IMR-90 (cell line): Measurements from ENCODE around the gene PSMG3. TPM values are rescaled to one million over a fixed set of nuclear protein-coding genes. Genes with fewer than 3 reads are reported as not detected.

ENCODE experiments used
- ATAC-seq: fragments of 200-7000 bp; cut with Tn5 transposase; 2 replicates; pipeline ENCODE4 v1.9.1; 2020; ENCODE audit warnings: low read depth, mild to moderate bottlenecking, moderate library complexity
- BruUV-seq: library from RNA; stranded (reverse); fragments of 400-500 nt; replicated peaks from 2 replicates; lab custom pipeline; 2021; lab: Mats Ljungman, UMichigan
- CTCF ChIA-PET: fragments of 300-600 bp; formaldehyde crosslinking; extraction: SDS; loops from one replicate; lab custom pipeline; 2021; ENCODE audit warnings: antibody characterized with exemption; lab: Yijun Ruan, JAX
- POLR2A ChIA-PET: fragments of 300-600 bp; sonication (Branson Sonifier 250); formaldehyde crosslinking; loops from one replicate; lab custom pipeline; 2022; ENCODE audit warnings: antibody characterized with exemption; ENCODE audit not compliant: unreplicated experiment; lab: Charles Lee
- DNase-seq: peaks from one replicate; pipeline ENCODE4 v3.0.0; 2013
- H2AFZ ChIP-seq: replicated peaks from 2 replicates; pipeline ENCODE3; 2013; ENCODE audit warnings: low read length, mild to moderate bottlenecking; ENCODE audit not compliant: poor library complexity
- H2AK5ac ChIP-seq: 2 replicates; pipeline ENCODE4 v1.6.1; 2013; ENCODE audit warnings: low read depth, low read length, inconsistent platforms
- H2AK9ac ChIP-seq: replicated peaks from 2 replicates; pipeline ENCODE3; 2013; ENCODE audit warnings: mild to moderate bottlenecking, low read depth, low read length, moderate library complexity; ENCODE audit not compliant: poor library complexity
- H2BK120ac ChIP-seq: 2 replicates; pipeline ENCODE4 v1.6.1; 2013; ENCODE audit warnings: low read depth, low read length, inconsistent platforms
- H2BK15ac ChIP-seq: 3 replicates; pipeline ENCODE4 v1.6.1; 2013; ENCODE audit warnings: low read depth, low read length, inconsistent platforms
- H2BK20ac ChIP-seq: 2 replicates; pipeline ENCODE4 v1.6.1; 2013; ENCODE audit warnings: low read depth, mild to moderate bottlenecking, inconsistent platforms, low read length, moderate library complexity
- H2BK5ac ChIP-seq: 2 replicates; pipeline ENCODE4 v1.6.1; 2013; ENCODE audit warnings: mild to moderate bottlenecking, low read depth, low read length, inconsistent platforms; ENCODE audit not compliant: poor library complexity, severe bottlenecking
- H3K14ac ChIP-seq: replicated peaks from 2 replicates; pipeline ENCODE4 v1.6.1; 2013; ENCODE audit warnings: low read depth, low read length, inconsistent platforms
- H3K18ac ChIP-seq: 2 replicates; pipeline ENCODE4 v1.6.1; 2013; ENCODE audit warnings: low read depth, low read length, control low read depth
- H3K23ac ChIP-seq: 2 replicates; pipeline ENCODE4 v1.6.1; 2013; ENCODE audit warnings: low read depth, low read length, inconsistent platforms
- H3K27ac ChIP-seq: 2 replicates; pipeline ENCODE4 v1.5.1; 2013; ENCODE audit warnings: mild to moderate bottlenecking, control low read depth, low read length; ENCODE audit not compliant: insufficient read depth
- H3K27me3 ChIP-seq: 2 replicates; pipeline ENCODE4 v1.6.1; 2013; ENCODE audit warnings: low read length; ENCODE audit not compliant: control insufficient read depth, insufficient read depth
- H3K36me3 ChIP-seq: 2 replicates; pipeline ENCODE4 v1.6.1; 2013; ENCODE audit warnings: low read length, mixed read lengths; ENCODE audit not compliant: control insufficient read depth, insufficient read depth
- H3K4ac ChIP-seq: 2 replicates; pipeline ENCODE4 v1.6.1; 2013; ENCODE audit warnings: low read depth, low read length, inconsistent platforms
- H3K4me1 ChIP-seq: 2 replicates; pipeline ENCODE4 v1.6.1; 2013; ENCODE audit warnings: low read length, mixed read lengths; ENCODE audit not compliant: control insufficient read depth, insufficient read depth
- H3K4me2 ChIP-seq: 2 replicates; pipeline ENCODE4 v1.6.1; 2013; ENCODE audit warnings: low read depth, mild to moderate bottlenecking, control low read depth, low read length, moderate library complexity
- H3K4me3 ChIP-seq: 2 replicates; pipeline ENCODE4 v1.5.1; 2013; ENCODE audit warnings: low read depth, mild to moderate bottlenecking, control low read depth, low read length, moderate library complexity; ENCODE audit not compliant: insufficient read depth
- H3K56ac ChIP-seq: 2 replicates; pipeline ENCODE4 v1.6.1; 2013; ENCODE audit warnings: low read length, inconsistent platforms; ENCODE audit not compliant: insufficient read depth; ENCODE audit errors: extremely low read depth
- H3K79me1 ChIP-seq, 2 experiments: 2 replicates each; pipeline ENCODE4 v1.6.1; 2013; ENCODE audit warnings: low read length in 2 of 2, inconsistent platforms in 1 of 2, low read depth in 1 of 2
- H3K9ac ChIP-seq: 2 replicates; pipeline ENCODE4 v1.6.1; 2013; ENCODE audit warnings: low read depth, low read length, control low read depth
- H3K9me1 ChIP-seq: 2 replicates; pipeline ENCODE4 v1.6.1; 2013; ENCODE audit warnings: low read length, inconsistent platforms; ENCODE audit not compliant: insufficient read depth
- H3K9me3 ChIP-seq: 2 replicates; pipeline ENCODE4 v1.6.1; 2013; ENCODE audit warnings: low read length; ENCODE audit not compliant: control insufficient read depth, insufficient read depth
- H4K20me1 ChIP-seq: 2 replicates; pipeline ENCODE4 v1.6.1; 2013; ENCODE audit warnings: low read length, inconsistent platforms; ENCODE audit not compliant: insufficient read depth
- H4K5ac ChIP-seq: 2 replicates; pipeline ENCODE4 v1.6.1; 2013; ENCODE audit warnings: mild to moderate bottlenecking, low read depth, low read length, control low read depth
- H4K8ac ChIP-seq, 2 experiments: 2 replicates each; pipeline ENCODE4 v1.6.1; 2013; ENCODE audit warnings: low read depth in 2 of 2, low read length in 2 of 2, control low read depth in 1 of 2, inconsistent platforms in 1 of 2
- H4K91ac ChIP-seq: 2 replicates; pipeline ENCODE4 v1.6.1; 2013; ENCODE audit warnings: low read depth, low read length, inconsistent platforms; ENCODE audit not compliant: insufficient read depth
- CEBPB ChIP-seq: IDR thresholded peaks from 2 replicates; pipeline ENCODE4 v1.6.1; 2012; ENCODE audit warnings: low read depth, low read length, improper control_type of control experiment
- CHD1 ChIP-seq: IDR thresholded peaks from 2 replicates; pipeline ENCODE4 v1.6.1; 2012; ENCODE audit warnings: low read depth, low read length, improper control_type of control experiment
- CTCF ChIP-seq: conservative IDR thresholded peaks from 2 replicates; pipeline ENCODE4 v1.5.1; 2012; ENCODE audit warnings: mild to moderate bottlenecking, low read depth, low read length, improper control_type of control experiment
- ELK1 ChIP-seq: fragments of 150-350 bp; IDR thresholded peaks from 2 replicates; pipeline ENCODE4 v1.6.1; 2016; ENCODE audit warnings: low read depth, mild to moderate bottlenecking, low read length, moderate library complexity, borderline replicate concordance
- MAZ ChIP-seq: IDR thresholded peaks from 2 replicates; pipeline ENCODE4 v1.6.1; 2012; ENCODE audit warnings: low read depth, mild to moderate bottlenecking, low read length, improper control_type of control experiment, moderate library complexity, borderline replicate concordance
- MXI1 ChIP-seq: IDR thresholded peaks from 2 replicates; pipeline ENCODE4 v1.6.1; 2012; ENCODE audit warnings: low read depth, mild to moderate bottlenecking, low read length, moderate library complexity, borderline replicate concordance
- POLR2A ChIP-seq: IDR thresholded peaks from 2 replicates; pipeline ENCODE4 v1.6.1; 2012; ENCODE audit warnings: mild to moderate bottlenecking, low read depth, low read length
- RAD21 ChIP-seq: IDR thresholded peaks from 2 replicates; pipeline ENCODE4 v1.6.1; 2012; ENCODE audit warnings: low read length, improper control_type of control experiment
- RCOR1 ChIP-seq: IDR thresholded peaks from 2 replicates; pipeline ENCODE4 v1.6.1; 2012; ENCODE audit warnings: mild to moderate bottlenecking, low read length, improper control_type of control experiment; ENCODE audit not compliant: insufficient replicate concordance
- RFX5 ChIP-seq: IDR thresholded peaks from 2 replicates; pipeline ENCODE4 v1.8.0; 2012; ENCODE audit warnings: low read depth, mild to moderate bottlenecking, low read length, moderate library complexity
- SMC3 ChIP-seq: fragments of 150-350 bp; IDR thresholded peaks from 2 replicates; pipeline ENCODE4 v1.6.1; 2016; ENCODE audit warnings: low read depth, mild to moderate bottlenecking, antibody characterized with exemption, low read length, moderate library complexity
- WGBS, 2 experiments: methylation state at CpG; one replicate each; pipeline versions ENCODE4 v1.1.5 to v1.1.7; 2013; ENCODE audit warnings: missing lambda C conversion rate in 2 of 2; ENCODE audit not compliant: insufficient read length in 1 of 2; ENCODE audit errors: extremely low coverage in 2 of 2; 5-methylcytosine and 5-hydroxymethylcytosine counted together
- dilution Hi-C: fragments of 300-500 bp; cut with HindIII; formaldehyde crosslinking; loops from one replicate; pipeline ENCODE4 v1.14.3; 2018; ENCODE audit warnings: low sequenced_read_pairs; ENCODE audit not compliant: unreplicated experiment
- in situ Hi-C: fragments of 300-500 bp; cut with MboI; formaldehyde crosslinking; loops from 3 replicates; pipeline ENCODE4 v1.14.3; 2019; ENCODE audit warnings: low sequenced_read_pairs, inconsistent platforms, mixed read lengths
- intact Hi-C: fragments of 100-400 bp; cut with micrococcal nuclease; formaldehyde crosslinking; loops from 2 replicates; pipeline ENCODE4 v1.10.0; 2022
- polyA plus RNA-seq, 3 experiments: library from polyadenylated mRNA; depleted of rRNA; stranded (reverse); fragments of >200 nt; gene quantifications; 2 replicates each; pipeline ENCODE4 v1.2.3, GENCODE V29; 2012; ENCODE audit warnings: low replicate concordance in 1 of 3
- total RNA-seq: library from RNA; depleted of rRNA; stranded (reverse); fragments of >200 nt; gene quantifications from 2 replicates; pipeline ENCODE4 v1.2.3, GENCODE V29; 2012
- TF ChIP-seq, protein P1 (sequence below): fragments of 150-350 bp; IDR thresholded peaks from 2 replicates; pipeline ENCODE4 v1.6.1; 2017; ENCODE audit warnings: mild to moderate bottlenecking, antibody characterized with exemption, low read length, low read depth

The PSMG3 gene
- total and polyA plus RNA-seq, 2 of the 4 experiments (the other 2 are of a cell fraction), result 37.3 to 54.1 TPM

DNA sequence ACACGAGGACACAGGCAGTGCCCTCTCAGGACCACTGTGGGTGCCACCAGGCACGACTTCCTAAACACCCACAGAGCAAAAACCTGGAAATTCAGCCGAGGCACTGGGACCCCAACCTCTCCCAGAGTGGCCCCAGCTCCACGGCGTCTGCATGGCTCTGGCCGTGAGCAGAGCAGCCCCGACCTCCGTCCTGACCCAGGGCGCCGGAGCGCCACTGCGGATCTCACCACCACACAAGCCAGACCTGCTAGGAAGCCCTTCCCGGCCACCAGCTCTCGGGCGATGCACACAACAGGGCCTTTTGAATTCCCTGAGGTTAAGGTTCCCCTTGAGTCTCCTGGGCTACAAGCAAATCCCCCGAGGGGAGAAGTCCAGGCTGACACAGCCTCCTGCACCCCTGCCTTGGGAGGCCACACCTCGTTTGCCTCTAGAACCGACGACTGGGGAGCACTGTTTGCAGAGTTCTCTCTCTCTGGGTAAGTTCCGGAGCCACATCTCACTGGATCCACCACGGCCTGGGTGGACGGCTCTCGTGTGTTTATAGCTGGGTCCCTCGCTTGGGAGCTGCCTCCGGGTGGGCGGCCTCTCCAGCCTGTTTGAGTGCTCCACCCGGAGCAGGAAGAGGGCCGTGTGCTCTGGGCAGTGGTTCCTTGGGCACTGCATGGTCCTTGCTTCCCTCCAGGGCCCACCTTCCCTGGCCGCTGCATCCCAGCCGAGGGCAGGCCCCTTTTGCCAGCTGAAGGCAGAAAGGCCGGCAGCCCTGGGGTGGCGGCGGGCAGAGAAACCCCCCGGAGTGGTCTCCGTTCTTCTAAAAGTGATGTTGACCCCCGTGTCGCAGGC lies 15.5 kb upstream of the PSMG3 start:
- 84% methylated on average over 13 of the region's 37 CpGs; no CpG with 5 or more reads in 1 of the 2 experiments for WGBS, 2 experiments

More for the DNA sequence above, 15.5 kb upstream of the PSMG3 start:
- no TSS peak for BruUV-seq
- in situ Hi-C loops, result loop anchor here (10.0 kb wide), 1 partner anchor 759 kb away; no protein-coding TSS in a partner anchor
- Histone ChIP-seq H2AK9ac (peak overlapping the region; percentile 55), H4K91ac (no peak overlapping the region), H3K4me3 (no peak overlapping the region), H2BK15ac (no peak overlapping the region), H3K18ac (no peak overlapping the region), H4K8ac (no peak overlapping the region), H4K20me1 (no peaks in the 10 kb centered on the region; the same call in 1 of the 2 replicates), H3K4me2 (no peak overlapping the region), H3K4ac (no peak overlapping the region), H3K36me3 (no peaks in the 10 kb centered on the region), H2AK5ac (no peak overlapping the region), H3K27me3 (peaks cover 18% of the 10 kb centered on the region), H3K9me1 (no peaks in the 10 kb centered on the region), H3K79me1 (no peaks in the 10 kb centered on the region), H3K23ac (no peak overlapping the region), H2AFZ (no peak overlapping the region), H3K56ac (no peak overlapping the region), H3K27ac (no peak overlapping the region), H3K4me1 (no peaks in the 10 kb centered on the region), H2BK20ac (no peak overlapping the region), H2BK120ac (no peak overlapping the region), H3K9me3 (peaks cover 13% of the 10 kb centered on the region), H2BK5ac (no peak overlapping the region), H3K9ac (no peak overlapping the region), H3K14ac (no peak overlapping the region), H4K5ac (no peak overlapping the region)
- TF ChIP-seq CHD1, result no peak
- TF ChIP-seq POLR2A, result no peak
- TF ChIP-seq MXI1, result no peak
- no peak for TF ChIP-seq RFX5
- TF ChIP-seq, protein P1, sequence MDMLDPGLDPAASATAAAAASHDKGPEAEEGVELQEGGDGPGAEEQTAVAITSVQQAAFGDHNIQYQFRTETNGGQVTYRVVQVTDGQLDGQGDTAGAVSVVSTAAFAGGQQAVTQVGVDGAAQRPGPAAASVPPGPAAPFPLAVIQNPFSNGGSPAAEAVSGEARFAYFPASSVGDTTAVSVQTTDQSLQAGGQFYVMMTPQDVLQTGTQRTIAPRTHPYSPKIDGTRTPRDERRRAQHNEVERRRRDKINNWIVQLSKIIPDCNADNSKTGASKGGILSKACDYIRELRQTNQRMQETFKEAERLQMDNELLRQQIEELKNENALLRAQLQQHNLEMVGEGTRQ, result no peak
- no peak for TF ChIP-seq MAZ
- TF ChIP-seq RCOR1, result no peak
- no peak for TF ChIP-seq RAD21
- TF ChIP-seq CTCF, result no peak
- TF ChIP-seq SMC3, result no peak
- TF ChIP-seq ELK1, result no peak
- no peak for TF ChIP-seq CEBPB
- CTCF ChIA-PET, result no interaction called here
- DNase-seq, result no peak
- intact Hi-C loops, result no loop called here
- dilution Hi-C loops, result no loop called here
- POLR2A ChIA-PET, result no interaction called here
- no peak for ATAC-seq
